MV-4-11 (cell line): ENCODE measurements around the gene NANOS2.

ENCODE experiments used
- DNase-seq: peaks from one replicate; lab custom pipeline; 2025; lab: John Stamatoyannopoulos, UW

Gene NANOS2

DNA sequence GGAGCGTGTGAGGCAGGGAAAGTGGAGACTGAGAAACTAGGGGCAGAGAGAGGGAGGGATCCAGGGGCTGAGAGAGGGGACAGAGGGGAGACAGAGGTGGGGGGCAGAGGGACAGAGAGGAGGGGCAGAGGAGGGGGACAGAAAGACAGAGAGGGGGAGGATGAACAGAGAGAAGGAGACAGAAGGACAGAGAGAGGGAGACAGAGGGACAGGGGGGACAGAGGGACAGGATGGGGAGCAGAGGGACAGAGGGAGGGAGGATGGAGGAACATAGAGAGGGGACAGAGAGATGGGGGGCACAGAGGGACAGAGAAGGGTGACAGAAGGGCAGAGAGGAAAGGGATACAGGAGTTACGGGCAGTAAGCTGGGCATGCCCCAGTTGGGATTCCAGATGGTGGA lies 14.7 kb upstream of the NANOS2 start:
- no peak for DNase-seq

- peak; percentile 94 for DNase-seq
Observed at GRCh38 chr19:45927565-45928261, 13.1 kb upstream of the NANOS2 start.

DNA sequence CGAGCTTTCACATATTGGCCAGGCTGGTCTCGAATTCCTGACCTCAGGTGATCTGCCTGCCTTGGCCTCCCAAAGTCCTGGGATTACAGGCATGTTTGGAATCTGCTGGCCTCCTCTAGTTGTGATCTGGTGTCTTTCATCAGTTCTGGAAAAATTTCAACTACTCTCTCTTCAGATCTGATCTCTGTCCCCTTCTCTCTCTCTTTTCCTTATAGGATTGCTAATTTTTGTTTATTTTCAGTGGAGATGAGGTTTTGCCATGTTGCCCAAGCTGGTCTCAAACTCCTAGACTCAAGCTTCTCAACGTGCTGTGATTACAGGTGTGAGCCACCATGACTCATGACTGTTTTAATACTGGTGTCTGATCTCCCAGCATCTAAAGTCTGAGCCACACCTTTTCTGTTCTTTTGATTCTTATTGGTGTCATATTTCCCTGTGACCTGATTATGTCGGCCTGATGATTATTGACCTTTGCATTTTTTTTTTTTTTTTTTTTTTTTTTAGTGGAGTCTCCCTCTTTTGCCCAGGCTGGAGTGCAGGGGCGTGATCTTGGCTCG lies 10.4 kb upstream of the NANOS2 start:
- no peak for DNase-seq

GRCh38 chr19:45922281-45922680 lies 7.7 kb upstream of the NANOS2 start:
- no peak for DNase-seq

GRCh38 chr19:45920458-45920857 lies 5.9 kb upstream of the NANOS2 start:
- peak; percentile 70 for DNase-seq

DNA sequence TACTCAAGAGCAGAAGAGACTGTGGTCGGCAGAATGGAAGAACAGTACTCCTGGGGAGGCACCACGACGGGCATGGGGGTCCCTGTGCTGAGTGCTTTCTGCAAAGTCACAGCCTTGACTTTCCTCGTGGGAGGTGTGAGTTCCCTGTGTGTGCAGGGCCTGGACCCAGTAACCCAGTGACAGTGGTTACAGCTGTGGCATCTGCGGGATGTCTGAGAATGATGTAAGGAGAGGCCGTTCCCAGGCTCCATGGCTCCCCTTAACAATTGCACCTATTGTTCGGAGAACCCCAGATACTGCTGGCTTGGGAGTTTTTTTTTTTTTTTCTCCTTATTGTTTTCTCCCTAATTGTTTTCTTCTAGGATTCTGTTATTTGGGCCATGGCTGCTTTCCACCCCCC lies 5.1 kb upstream of the NANOS2 start:
- peak; percentile 26 for DNase-seq

- DNase-seq = no peak
Observed at GRCh38 chr19:45918721-45919120, 4.1 kb upstream of the NANOS2 start.

DNA sequence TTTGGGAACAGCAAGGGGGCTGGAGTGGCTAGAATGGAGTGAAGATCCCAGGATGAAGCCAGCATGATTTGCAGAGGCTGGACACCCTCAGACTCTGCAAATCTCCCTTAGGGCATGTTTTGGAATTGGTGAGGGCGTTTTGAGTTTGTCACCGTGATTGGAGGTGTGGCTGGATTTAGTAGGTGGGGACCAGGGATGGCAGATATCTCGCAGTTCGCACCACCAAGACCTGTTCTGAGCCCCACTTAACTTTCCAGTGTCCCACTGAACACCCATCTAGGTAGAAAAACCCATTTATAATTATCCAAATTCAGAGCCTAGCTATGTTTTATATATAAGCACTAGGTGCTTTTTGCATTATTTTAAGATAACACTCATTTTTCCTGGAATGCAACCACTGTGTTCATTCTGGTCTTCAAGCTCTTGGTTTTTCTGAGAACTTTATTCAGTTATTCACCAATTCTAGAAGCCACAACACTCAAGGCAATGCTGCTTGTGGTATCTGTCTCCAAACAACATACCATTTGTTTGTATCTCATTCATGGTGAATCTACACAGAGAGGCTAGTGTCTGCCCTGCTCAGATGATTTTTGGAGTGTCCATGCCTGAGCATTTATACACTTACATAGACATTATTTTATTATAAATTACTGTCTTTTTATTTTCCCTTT lies 3.0 kb upstream of the NANOS2 start:
- peak; percentile 30 for DNase-seq

- DNase-seq = no peak
Observed at GRCh38 chr19:45911291-45911690, 3.3 kb downstream of the NANOS2 start.

DNA sequence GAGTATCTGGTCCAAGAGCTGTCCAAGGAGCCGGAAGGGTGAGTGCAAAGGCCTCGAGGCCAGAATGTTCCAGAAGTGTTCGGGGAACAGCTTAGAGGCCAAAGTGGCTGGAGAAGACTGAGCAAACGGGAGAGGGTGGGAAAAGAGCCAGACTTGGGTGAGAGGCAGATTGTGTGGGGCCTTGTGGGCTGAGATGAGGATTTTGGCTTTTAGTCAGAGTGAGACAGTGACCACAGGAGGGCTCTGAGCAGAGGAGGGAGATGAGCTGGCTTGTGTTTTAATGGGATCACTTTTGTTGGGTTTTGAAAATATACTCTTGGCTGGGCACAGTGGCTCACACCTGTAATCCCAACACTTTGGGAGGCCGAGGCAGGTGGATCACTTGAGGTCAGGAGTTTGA lies 5.6 kb downstream of the NANOS2 start:
- DNase-seq = no peak

DNA sequence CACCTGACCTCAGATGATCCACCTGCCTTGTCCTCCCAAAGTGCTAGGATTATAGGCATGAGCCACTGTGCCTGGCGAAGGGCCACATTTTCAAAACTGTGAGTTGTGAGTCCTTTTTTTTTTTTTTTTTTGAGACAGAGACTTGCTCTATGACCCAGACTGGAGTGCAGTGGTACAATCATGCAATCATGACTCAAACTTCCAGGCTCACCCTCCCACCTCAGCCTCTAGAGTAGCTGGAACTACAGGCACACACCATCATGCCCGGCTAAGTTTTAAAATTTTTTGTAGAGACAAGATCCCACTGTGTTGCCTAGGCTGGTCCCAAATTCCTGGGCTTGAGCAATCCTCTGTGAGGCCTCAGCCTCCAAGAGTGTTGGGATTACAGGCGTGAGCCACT lies 8.4 kb downstream of the NANOS2 start:
- DNase-seq = no peak

GRCh38 chr19:45905011-45905410 lies 9.6 kb downstream of the NANOS2 start:
- DNase-seq = no peak

GRCh38 chr19:45902651-45903625 lies 11.6 kb downstream of the NANOS2 start:
- peak; percentile 98 for DNase-seq

- DNase-seq = peak; percentile 41
Observed at GRCh38 chr19:45901912-45902650, 12.5 kb downstream of the NANOS2 start, which contains the start of gene MYPOP. Gene MYPOP (minus strand): TSS chr19:45902613. CDS start chr19:45901773, 840 bp downstream.

DNA sequence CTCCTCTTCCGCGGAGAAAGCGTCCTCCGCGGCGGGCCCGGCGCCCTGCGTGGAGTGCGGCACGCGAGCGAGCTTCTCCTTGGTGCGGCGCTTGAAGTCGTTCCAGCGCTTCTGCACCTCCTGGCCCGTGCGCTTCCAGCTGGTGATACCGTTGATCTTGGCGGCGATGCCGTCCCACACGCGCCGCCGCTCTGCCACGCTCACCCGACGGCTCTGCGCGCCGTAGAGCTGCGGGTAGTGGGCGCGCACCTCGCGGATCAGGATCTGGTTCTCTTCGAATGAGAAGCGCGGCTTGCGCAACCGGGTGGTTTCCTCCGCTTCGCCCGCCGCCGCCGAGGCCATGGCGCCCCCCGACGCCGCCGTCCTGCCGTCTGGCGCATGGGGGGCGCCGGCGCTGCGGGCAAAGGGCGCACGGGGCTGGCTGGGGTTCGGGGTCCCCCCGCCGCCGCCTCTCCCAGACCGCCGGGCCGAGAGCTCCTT lies 13.1 kb downstream of the NANOS2 start:
- DNase-seq = peak; percentile 74

DNA sequence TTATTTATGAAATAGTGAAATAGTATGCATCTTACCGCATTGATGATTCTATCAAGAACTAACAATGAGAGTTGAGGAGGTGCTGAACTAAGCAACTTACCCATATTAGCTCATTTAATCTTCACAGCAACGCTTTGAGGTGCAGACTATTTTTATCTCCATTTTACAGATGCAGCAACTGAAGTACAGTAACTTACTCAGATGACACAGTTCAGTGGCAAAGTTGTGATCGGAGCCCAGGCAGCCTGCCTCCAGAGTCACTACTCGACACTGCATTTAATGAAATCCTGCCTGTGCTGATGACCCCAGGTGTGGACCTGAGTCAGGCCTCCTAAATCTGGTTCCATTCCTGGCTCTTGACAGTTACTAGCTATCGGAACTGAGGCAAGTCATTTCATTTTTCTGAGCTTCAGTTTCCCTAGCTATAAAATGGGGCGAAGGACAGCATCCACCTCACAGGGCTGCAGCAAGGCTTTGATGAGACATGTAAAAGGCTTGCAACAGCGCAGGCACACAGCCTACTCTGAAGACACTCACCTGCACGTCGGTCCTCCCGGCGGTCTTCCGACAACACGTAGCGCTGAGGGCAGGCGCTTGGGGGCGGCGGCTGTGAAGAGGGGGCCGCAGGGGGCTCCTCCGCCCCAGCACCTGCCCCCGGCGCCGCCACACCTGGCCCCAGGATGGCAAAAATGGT lies 13.7 kb downstream of the NANOS2 start:
- DNase-seq = no peak

- no peak for DNase-seq
Observed at GRCh38 chr19:45899919-45900589, 14.5 kb downstream of the NANOS2 start.

GRCh38 chr19:45899253-45899652 lies 15.3 kb downstream of the NANOS2 start:
- DNase-seq = no peak

GRCh38 chr19:45897261-45897812 lies 17.2 kb downstream of the NANOS2 start:
- peak; percentile 72 for DNase-seq
